Suppressor macrophage treated with lipopolysaccharide for 1 hour (primary cell): ENCODE data around the gene USP17L11.
A peak's percentile ranks its signal among the peaks of the same experiment; 100 is the strongest.
"Not testable (repeated sequence)": the region's sequence is repeated elsewhere in the genome, so short reads cannot be mapped to it uniquely, and the experiment has no call there.

Experiments used
- DNase-seq, 3 donors: peaks; one replicate each; pipeline ENCODE4 v3.0.0-alpha.2; 2020 to 2022

The USP17L11 gene

GRCh38 chr4:9215105-9215504 lies at the start of gene USP17L11:
USP17L11 (plus strand) TSS chr4:9215405; CDS start chr4:9215405, 0 bp downstream.
- DNase-seq, result not testable (repeated sequence)

GRCh38 chr4:9165990-9166389 lies 49.2 kb upstream of the USP17L11 start:
- DNase-seq, result peak in 1 of 3 donors; percentile 44

DNA sequence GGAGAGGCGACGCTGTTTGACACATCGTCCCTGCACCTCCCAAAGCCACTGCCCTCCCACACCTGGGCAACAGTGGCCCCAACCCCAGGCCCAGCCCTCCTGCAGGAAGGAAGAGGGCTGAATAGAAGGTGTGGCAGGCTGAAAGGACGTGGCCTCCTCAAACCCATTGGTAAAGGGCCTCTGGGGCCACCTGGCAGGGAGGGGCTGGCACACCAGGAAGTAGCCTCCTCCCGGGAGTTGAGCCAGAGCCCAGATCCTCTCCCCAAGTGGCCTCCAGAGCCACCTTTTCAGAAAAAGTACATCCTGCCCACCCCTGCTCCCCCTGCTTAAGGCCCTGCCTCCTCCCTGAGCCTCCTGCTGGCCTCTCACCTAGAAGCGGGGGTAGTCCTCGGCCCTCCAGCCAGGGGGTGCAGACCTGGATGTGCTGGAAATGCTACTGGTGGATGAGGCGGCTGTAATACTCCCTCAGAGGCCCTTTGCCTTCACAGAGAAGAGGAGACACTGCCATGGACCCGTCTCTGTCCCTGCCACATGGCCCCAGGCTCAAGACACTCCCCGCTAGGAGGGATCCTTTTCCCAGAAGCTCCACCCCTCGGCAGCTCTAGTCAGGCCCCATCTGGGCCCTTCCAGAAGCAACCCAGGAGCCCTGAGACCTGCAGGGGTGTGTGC lies 45.3 kb upstream of the USP17L11 start, which contains the start of gene FAM90A26:
Gene FAM90A26, plus strand, starts transcription at position 619 of the 669 bp plus-strand sequence. CDS start 2,764 bp downstream, outside the sequence.
- DNase-seq, result not testable (repeated sequence)

- DNase-seq, result not testable (repeated sequence)
These were observed 4.8 kb upstream of the USP17L11 start, which contains the start of gene USP17L10 for GRCh38 chr4:9210357-9210756. USP17L10 (plus strand) TSS chr4:9210657; CDS start chr4:9210657, 0 bp downstream.

- not testable (repeated sequence) for DNase-seq
These were observed 504 bp upstream of the USP17L11 start for GRCh38 chr4:9214701-9215100.

- not testable (repeated sequence) for DNase-seq
These were observed 4.6 kb downstream of the USP17L11 start, which contains the start of gene USP17L12 for GRCh38 chr4:9219852-9220251. USP17L12 (plus strand) TSS chr4:9220152; CDS start chr4:9220152, 0 bp downstream.

DNA sequence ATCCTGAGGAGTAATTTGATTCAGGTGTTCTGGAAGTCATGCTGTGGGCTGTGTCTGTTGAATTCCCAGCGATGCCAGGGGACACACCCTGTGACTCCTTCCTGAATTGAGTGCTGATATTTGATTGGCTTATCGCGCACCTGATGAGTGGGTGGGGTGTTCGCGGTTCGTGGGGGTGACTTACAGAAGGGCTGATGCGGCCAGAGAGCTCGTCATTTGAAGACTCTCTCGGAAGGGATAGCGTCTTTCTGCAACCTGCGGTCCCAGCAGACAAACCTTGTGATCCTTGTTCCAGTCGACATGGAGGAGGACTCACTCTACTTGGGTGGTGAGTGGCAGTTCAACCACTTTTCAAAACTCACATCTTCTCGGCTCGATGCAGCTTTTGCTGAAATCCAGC lies 9.4 kb downstream of the USP17L11 start, which contains the start of gene USP17L13:
Gene USP17L13, plus strand, starts transcription at position 301 of the 400 bp plus-strand sequence. Its CDS starts 0 bp downstream, at position 301.
- not testable (repeated sequence) for DNase-seq

- not testable (repeated sequence) for DNase-seq
These were observed 15.0 kb downstream of the USP17L11 start for GRCh38 chr4:9230249-9230648.

GRCh38 chr4:9234085-9234484 lies 18.9 kb downstream of the USP17L11 start, which contains the start of gene USP17L15:
USP17L15 (plus strand) TSS chr4:9234385; CDS start chr4:9234385, 0 bp downstream.
- not testable (repeated sequence) for DNase-seq

- DNase-seq, result not testable (repeated sequence)
These were observed 23.3 kb downstream of the USP17L11 start for GRCh38 chr4:9238461-9238860.

- DNase-seq, result not testable (repeated sequence)
These were observed 28.4 kb downstream of the USP17L11 start, which contains the start of gene USP17L17 for GRCh38 chr4:9243579-9243978. USP17L17 (plus strand) TSS chr4:9243879; CDS start chr4:9243879, 0 bp downstream.

- DNase-seq, result not testable (repeated sequence)
These were observed 32.9 kb downstream of the USP17L11 start, which contains the start of gene USP17L18 for GRCh38 chr4:9247953-9248680. USP17L18 (plus strand) TSS chr4:9248630; CDS start chr4:9248630, 0 bp downstream.

- DNase-seq, result not testable (repeated sequence)
These were observed 37.9 kb downstream of the USP17L11 start, which contains the start of gene USP17L19 for GRCh38 chr4:9253078-9253477. USP17L19 (plus strand) TSS chr4:9253378; CDS start chr4:9253378, 0 bp downstream.

DNA sequence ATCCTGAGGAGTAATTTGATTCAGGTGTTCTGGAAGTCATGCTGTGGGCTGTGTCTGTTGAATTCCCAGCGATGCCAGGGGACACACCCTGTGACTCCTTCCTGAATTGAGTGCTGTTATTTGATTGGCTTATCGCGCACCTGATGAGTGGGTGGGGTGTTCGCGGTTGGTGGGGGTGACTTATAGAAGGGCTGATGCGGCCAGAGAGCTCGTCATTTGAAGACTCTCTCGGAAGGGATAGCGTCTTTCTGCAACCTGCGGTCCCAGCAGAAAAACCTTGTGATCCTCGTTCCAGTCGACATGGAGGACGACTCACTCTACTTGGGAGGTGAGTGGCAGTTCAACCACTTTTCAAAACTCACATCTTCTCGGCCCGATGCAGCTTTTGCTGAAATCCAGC lies 42.6 kb downstream of the USP17L11 start, which contains the start of gene USP17L20:
Gene USP17L20, plus strand, starts transcription at position 301 of the 400 bp plus-strand sequence. Its CDS starts 0 bp downstream, at position 301.
- DNase-seq, result not testable (repeated sequence)

GRCh38 chr4:9262572-9262971 lies 47.4 kb downstream of the USP17L11 start, which contains the start of gene USP17L21:
USP17L21 (plus strand) TSS chr4:9262872; CDS start chr4:9262872, 0 bp downstream.
- DNase-seq, result not testable (repeated sequence)
